HepG2 (cell line): ENCODE results near the gene ST6GALNAC4. TPM values are rescaled to one million over a fixed set of nuclear protein-coding genes. Genes with fewer than 3 reads are reported as not detected.

Experiments used
- CREM ChIP-seq, 2 experiments: sonication (generic) in 1 of 2; formaldehyde crosslinking in 1 of 2; IDR thresholded peaks; 2 replicates each; pipeline versions ENCODE4 v1.4.0 to v1.6.1; 2016 to 2020; ENCODE audit warnings: antibody characterized with exemption in 1 of 2, mild to moderate bottlenecking in 1 of 2, missing genetic modification reagents in 1 of 2
- DMAP1 ChIP-seq: IDR thresholded peaks from 2 replicates; pipeline ENCODE4 v1.6.1; 2016
- HOXD1 ChIP-seq: sonication (generic); formaldehyde crosslinking; IDR thresholded peaks from 2 replicates; pipeline ENCODE4 v1.5.0; 2020; ENCODE audit warnings: missing genetic modification reagents
- IKZF1 ChIP-seq: fragments of 450-650 bp; IDR thresholded peaks from 2 replicates; pipeline ENCODE4 v1.7.1; 2016
- KAT2B ChIP-seq: fragments of 150-350 bp; IDR thresholded peaks from 2 replicates; pipeline ENCODE4 v1.6.1; 2014; ENCODE audit warnings: low read depth, low read length, borderline replicate concordance
- MAFK ChIP-seq, 2 experiments: IDR thresholded peaks in 1 of 2; conservative IDR thresholded peaks in 1 of 2; 2 replicates each; pipeline ENCODE4 v1.6.1; 2011; ENCODE audit warnings: improper control_type of control experiment in 2 of 2, low read length in 2 of 2
- RFX5 ChIP-seq: IDR thresholded peaks from 2 replicates; pipeline ENCODE4 v1.6.1; 2011; ENCODE audit warnings: low read depth, low read length, improper control_type of control experiment
- SP1 ChIP-seq, 2 experiments: fragments of 450-650 bp in 1 of 2; sonication (generic) in 1 of 2; formaldehyde crosslinking in 1 of 2; IDR thresholded peaks; 2 replicates each; pipeline versions ENCODE4 v1.4.0 to v1.6.1; 2016 to 2020; ENCODE audit warnings: missing genetic modification reagents in 1 of 2
- TBP ChIP-seq: sonication (generic); formaldehyde crosslinking; IDR thresholded peaks from 2 replicates; pipeline ENCODE4 v1.5.0; 2020; ENCODE audit warnings: missing genetic modification reagents
- TCF12 ChIP-seq, 2 experiments: fragments of 450-650 bp in 1 of 2; sonication (generic) in 1 of 2; formaldehyde crosslinking in 1 of 2; IDR thresholded peaks; 2 replicates each; pipeline versions ENCODE4 v1.6.1 to v1.8.0; 2017 to 2022; ENCODE audit warnings: antibody characterized with exemption in 1 of 2, mild to moderate bottlenecking in 1 of 2, missing genetic modification reagents in 1 of 2, moderate library complexity in 1 of 2
- ZNF10 ChIP-seq: sonication (generic); formaldehyde crosslinking; IDR thresholded peaks from 2 replicates; pipeline ENCODE4 v1.4.0; 2020; ENCODE audit warnings: mild to moderate bottlenecking, low read depth, missing genetic modification reagents, borderline replicate concordance
- ZNF382 ChIP-seq: sonication (generic); formaldehyde crosslinking; IDR thresholded peaks from 2 replicates; pipeline ENCODE4 v1.5.0; 2020; ENCODE audit warnings: missing genetic modification reagents, mild to moderate bottlenecking, borderline replicate concordance
- ZNF550 ChIP-seq: sonication (generic); formaldehyde crosslinking; IDR thresholded peaks from 2 replicates; pipeline ENCODE4 v1.4.0; 2020; ENCODE audit warnings: mild to moderate bottlenecking, missing genetic modification reagents, borderline replicate concordance
- ZNF589 ChIP-seq: sonication (generic); formaldehyde crosslinking; conservative IDR thresholded peaks from 2 replicates; pipeline ENCODE4 v1.8.0; 2022; ENCODE audit warnings: mild to moderate bottlenecking, moderate library complexity, missing genetic modification reagents
- ZNF652 ChIP-seq: IDR thresholded peaks from 2 replicates; pipeline ENCODE4 v1.6.1; 2016; ENCODE audit warnings: low read depth, borderline replicate concordance
- ZNF776 ChIP-seq: sonication (generic); formaldehyde crosslinking; IDR thresholded peaks from 2 replicates; pipeline ENCODE4 v1.4.0; 2020; ENCODE audit warnings: mild to moderate bottlenecking, missing genetic modification reagents
- ZSCAN12 ChIP-seq: sonication (generic); formaldehyde crosslinking; IDR thresholded peaks from 2 replicates; pipeline ENCODE4 v1.9.0; 2021; ENCODE audit warnings: mild to moderate bottlenecking, missing genetic modification reagents
- polyA plus RNA-seq, 8 experiments: library from polyadenylated mRNA; depleted of rRNA in 3 of 8; stranded (reverse) in 7 of 8; unstranded in 1 of 8; fragments of >200 nt; fragmentation: Illumina TruSeq in 4 of 8; extraction: Trizol in 4 of 8; gene quantifications; 2 replicates each; pipeline versions ENCODE4 v1.2.1 to v1.2.3, GENCODE V29; 2011 to 2016; ENCODE audit warnings: low read depth in 4 of 8, missing spikeins in 1 of 8, mixed read lengths in 1 of 8; ENCODE audit not compliant: insufficient read depth in 1 of 8
- total RNA-seq, 5 experiments: library from RNA; depleted of rRNA; stranded (reverse); fragments of >200 nt; fragmentation: Illumina TruSeq; extraction: Trizol; gene quantifications; 2 replicates each; pipeline ENCODE4 v1.2.3, GENCODE V29; 2016; ENCODE audit warnings: low read depth in 1 of 5
- TF ChIP-seq, protein P1 (sequence below): sonication (generic); formaldehyde crosslinking; IDR thresholded peaks from 2 replicates; pipeline ENCODE4 v1.4.0; 2020; ENCODE audit warnings: mild to moderate bottlenecking, missing genetic modification reagents, borderline replicate concordance
- TF ChIP-seq, protein P2 (sequence below): sonication (generic); formaldehyde crosslinking; IDR thresholded peaks from 2 replicates; pipeline ENCODE4 v1.4.0; 2020; ENCODE audit warnings: missing genetic modification reagents, mild to moderate bottlenecking, borderline replicate concordance

The ST6GALNAC4 gene
- total and polyA plus RNA-seq, 2 of the 13 experiments (the other 11 are each of a cell fraction or from before 2014, with no cell fraction given), result 18.8 to 27.7 TPM

GRCh38 chr9:127955294-127956015, 38.6 kb upstream of the ST6GALNAC4 start (continued):
- TF ChIP-seq, protein P1, sequence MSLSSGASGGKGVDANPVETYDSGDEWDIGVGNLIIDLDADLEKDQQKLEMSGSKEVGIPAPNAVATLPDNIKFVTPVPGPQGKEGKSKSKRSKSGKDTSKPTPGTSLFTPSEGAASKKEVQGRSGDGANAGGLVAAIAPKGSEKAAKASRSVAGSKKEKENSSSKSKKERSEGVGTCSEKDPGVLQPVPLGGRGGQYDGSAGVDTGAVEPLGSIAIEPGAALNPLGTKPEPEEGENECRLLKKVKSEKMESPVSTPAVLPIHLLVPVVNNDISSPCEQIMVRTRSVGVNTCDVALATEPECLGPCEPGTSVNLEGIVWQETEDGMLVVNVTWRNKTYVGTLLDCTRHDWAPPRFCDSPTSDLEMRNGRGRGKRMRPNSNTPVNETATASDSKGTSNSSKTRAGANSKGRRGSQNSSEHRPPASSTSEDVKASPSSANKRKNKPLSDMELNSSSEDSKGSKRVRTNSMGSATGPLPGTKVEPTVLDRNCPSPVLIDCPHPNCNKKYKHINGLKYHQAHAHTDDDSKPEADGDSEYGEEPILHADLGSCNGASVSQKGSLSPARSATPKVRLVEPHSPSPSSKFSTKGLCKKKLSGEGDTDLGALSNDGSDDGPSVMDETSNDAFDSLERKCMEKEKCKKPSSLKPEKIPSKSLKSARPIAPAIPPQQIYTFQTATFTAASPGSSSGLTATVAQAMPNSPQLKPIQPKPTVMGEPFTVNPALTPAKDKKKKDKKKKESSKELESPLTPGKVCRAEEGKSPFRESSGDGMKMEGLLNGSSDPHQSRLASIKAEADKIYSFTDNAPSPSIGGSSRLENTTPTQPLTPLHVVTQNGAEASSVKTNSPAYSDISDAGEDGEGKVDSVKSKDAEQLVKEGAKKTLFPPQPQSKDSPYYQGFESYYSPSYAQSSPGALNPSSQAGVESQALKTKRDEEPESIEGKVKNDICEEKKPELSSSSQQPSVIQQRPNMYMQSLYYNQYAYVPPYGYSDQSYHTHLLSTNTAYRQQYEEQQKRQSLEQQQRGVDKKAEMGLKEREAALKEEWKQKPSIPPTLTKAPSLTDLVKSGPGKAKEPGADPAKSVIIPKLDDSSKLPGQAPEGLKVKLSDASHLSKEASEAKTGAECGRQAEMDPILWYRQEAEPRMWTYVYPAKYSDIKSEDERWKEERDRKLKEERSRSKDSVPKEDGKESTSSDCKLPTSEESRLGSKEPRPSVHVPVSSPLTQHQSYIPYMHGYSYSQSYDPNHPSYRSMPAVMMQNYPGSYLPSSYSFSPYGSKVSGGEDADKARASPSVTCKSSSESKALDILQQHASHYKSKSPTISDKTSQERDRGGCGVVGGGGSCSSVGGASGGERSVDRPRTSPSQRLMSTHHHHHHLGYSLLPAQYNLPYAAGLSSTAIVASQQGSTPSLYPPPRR (CRISPR knock-in tag), result peak; percentile 43; the same call in 1 of the 2 replicates
- TF ChIP-seq IKZF1 (no peak), HOXD1 (CRISPR knock-in tag) (no peak), CREM (IDR thresholded peaks at IDR 0.05) (peak; percentile 16; the same call in 1 of the 2 replicates), CREM (CRISPR knock-in tag; IDR thresholded peaks at IDR 0.05) (no peak), TBP (no peak), RFX5 (no peak), ZNF589 (CRISPR knock-in tag) (no peak), ZNF652 (no peak), KAT2B (no peak), ZNF10 (CRISPR knock-in tag) (no peak), ZNF382 (CRISPR knock-in tag) (no peak), SP1 (IDR thresholded peaks at IDR 0.05) (no peak), SP1 (CRISPR knock-in tag; IDR thresholded peaks at IDR 0.05) (peak; percentile 46), MAFK (conservative IDR thresholded peaks at IDR 0.05 in 1 of 2, IDR thresholded peaks at IDR 0.05 in 1 of 2; ENCODE audit: low read length in 2 of 2) (no peak), DMAP1 (CRISPR knock-in tag) (0 out of 2 replicates have a peak, but pooled peaks have one; percentile 51), TCF12 (IDR thresholded peaks at IDR 0.05) (no peak), TCF12 (CRISPR knock-in tag; IDR thresholded peaks at IDR 0.05) (no peak), ZNF550 (CRISPR knock-in tag) (no peak), ZSCAN12 (no peak), ZNF776 (CRISPR knock-in tag) (no peak)
- TF ChIP-seq, protein P2, sequence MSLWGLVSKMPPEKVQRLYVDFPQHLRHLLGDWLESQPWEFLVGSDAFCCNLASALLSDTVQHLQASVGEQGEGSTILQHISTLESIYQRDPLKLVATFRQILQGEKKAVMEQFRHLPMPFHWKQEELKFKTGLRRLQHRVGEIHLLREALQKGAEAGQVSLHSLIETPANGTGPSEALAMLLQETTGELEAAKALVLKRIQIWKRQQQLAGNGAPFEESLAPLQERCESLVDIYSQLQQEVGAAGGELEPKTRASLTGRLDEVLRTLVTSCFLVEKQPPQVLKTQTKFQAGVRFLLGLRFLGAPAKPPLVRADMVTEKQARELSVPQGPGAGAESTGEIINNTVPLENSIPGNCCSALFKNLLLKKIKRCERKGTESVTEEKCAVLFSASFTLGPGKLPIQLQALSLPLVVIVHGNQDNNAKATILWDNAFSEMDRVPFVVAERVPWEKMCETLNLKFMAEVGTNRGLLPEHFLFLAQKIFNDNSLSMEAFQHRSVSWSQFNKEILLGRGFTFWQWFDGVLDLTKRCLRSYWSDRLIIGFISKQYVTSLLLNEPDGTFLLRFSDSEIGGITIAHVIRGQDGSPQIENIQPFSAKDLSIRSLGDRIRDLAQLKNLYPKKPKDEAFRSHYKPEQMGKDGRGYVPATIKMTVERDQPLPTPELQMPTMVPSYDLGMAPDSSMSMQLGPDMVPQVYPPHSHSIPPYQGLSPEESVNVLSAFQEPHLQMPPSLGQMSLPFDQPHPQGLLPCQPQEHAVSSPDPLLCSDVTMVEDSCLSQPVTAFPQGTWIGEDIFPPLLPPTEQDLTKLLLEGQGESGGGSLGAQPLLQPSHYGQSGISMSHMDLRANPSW, result no peak
